GM21390 (cell line): ENCODE measurements around the gene PRKAG2.

Experiments
- ATAC-seq: cut with Tn5 transposase; IDR thresholded peaks from one replicate; pipeline ENCODE4 v1.9.1; 2021; ENCODE audit not compliant: unreplicated experiment

PRKAG2 gene

GRCh38 chr7:151900986-151901621 lies 24.2 kb upstream of the PRKAG2 start:
- no peak for ATAC-seq

- ATAC-seq, result no peak
These were observed 23.7 kb upstream of the PRKAG2 start for GRCh38 chr7:151900591-151900985.

DNA sequence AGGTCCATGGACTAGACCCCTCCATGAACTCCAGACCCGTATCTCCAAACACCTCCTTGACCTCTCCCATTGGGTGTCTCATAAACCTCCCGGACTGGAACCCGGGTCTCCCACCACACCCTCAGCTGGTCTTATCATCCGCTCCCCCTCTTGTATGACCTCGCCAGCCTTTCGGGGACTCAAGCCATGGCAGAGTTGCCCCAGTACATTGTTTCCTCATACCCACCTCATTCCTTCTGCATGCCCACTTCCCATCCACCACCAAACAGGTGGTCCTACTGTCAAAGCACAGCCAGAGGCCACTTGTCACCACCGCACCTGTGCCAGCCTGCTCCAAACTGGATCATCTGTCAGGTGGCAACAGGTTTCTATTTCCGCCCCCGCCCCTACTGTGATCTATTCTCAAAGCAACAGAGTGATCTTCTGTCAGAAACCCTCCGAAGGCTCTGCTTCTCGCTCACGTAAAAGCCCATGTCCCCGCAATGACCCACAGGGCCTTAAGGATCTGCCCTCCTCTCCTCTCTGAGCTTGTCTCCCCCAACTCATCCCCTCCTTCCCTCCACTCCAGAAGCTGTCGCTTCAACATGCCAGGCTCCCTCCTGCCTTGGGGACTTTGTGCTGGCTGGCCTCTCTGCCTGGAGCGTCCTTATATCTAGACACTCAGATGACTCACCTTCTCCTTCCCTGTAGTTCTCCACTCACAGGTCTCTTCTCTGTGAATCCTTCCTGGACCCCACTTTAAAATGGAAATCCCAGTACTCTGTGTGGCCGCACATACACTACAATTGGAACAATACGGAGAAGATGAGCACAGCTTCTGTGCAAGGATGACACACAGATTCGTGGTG lies 22.8 kb upstream of the PRKAG2 start:
- no peak for ATAC-seq

- no peak for ATAC-seq
These were observed 21.2 kb upstream of the PRKAG2 start for GRCh38 chr7:151897951-151898686.

DNA sequence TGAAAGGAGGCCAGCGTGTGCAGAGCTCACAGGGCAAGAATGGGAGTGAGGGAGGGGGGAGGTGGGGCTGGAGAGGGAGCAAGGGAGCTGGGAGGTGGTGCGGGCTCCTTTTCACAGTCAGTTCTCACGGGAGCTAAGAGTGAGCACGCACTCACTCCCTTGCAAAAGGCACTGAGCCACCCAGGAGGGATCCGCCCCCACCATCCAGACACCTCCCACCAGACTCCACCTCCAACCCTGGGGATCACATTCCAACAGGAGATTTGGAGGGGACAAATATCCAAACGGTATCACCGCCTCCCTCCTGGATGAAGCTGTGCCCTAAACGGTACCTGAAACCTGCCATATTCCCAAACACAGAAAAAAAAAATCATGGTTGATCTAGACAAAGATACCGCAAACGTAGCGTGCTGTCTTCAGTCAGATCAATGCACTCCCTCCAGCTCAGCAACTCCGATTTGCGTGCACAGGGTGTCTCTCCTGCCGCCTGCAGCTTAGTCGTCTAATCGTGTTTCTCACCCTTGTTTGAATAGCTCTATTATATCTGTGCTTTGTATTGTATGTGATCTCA lies 20.3 kb upstream of the PRKAG2 start:
- no peak for ATAC-seq

DNA sequence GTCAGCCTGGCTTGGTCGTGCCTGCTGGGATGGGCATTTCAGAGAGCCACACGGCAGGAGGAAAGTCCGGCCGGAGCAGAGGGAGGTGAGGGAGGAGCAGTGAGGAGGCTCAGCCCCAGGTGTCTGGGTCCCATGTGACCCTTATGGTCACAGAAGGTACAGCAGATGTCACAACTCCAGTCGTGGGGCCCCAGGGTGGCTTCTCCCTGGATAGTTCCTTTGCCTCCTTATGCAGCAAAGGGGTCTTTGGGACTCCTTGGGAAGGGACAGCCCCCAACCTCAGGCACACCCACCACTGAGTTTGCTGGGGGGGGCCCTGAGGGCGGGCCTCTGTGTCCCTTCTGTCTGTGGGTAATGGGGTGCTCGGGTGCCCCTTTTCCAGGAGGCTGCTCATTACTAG lies 19.6 kb upstream of the PRKAG2 start:
- no peak for ATAC-seq

DNA sequence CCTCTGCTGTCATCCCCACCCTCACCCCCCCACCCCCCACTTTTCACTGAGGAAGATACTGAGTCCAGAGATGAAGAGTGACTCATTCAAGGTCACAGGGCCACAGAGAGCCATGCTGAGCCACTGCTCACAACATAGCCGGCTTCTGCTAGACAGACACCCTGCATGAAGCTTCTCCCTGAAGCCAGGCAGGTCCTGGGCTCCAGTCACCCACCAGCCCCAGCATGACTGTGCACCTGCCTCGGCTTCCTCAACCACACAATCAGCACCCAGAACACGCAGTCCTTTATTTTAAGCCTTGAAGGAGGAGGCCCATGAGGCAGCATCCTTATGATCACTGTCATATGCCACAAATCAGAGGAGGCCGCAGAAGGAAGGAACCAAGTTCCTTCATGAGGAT lies 19.2 kb upstream of the PRKAG2 start:
- no peak for ATAC-seq

DNA sequence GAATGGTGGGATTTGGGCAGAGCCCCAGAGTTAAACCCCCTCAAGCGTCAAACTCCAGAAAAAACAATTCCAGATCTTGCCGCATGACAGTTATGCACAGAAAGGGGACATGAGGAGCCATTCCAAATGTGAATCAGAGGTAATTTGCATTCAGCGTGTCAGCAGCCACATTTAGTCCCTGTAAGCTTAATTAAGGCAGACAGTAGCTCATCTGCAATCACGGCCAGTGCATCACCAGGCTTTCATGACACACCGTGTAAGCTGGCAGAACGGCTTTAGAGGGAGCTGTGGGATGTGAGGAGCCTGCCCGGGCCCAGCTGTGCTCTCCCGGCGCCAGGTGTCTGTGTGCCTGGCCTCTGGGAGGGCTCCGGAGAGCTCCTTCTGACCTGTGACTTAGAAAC lies 18.7 kb upstream of the PRKAG2 start:
- ATAC-seq, result no peak

DNA sequence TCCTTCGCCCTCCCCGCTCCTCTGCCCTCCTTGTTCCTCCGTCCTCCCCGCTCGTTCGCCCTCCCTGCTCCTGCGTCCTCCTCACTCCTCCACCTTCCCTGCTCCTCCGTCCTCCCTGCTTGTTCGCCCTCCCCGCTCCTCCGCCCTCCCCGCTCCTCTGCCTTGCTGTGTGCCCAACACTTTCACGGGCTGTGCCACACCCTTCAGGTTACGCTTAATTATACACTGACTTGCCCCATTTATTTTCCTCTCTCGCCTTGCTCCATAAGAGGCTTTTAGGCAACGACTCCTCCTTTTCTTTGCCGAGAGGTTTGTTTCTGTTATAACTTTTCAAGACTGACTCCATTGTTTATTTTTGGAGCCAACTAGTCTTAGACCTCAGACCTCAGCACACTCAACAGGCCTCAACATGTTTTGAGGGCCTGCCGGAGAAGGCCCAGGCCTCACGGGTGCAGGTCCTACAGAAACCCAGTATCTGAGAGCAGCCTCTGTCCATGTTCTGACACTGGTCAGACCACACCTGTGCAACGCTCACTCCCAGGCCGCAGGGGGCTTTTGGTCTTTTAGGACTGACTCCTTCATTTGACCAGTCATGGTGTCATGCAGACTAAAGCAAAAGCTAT lies 18.2 kb upstream of the PRKAG2 start:
- no peak for ATAC-seq

DNA sequence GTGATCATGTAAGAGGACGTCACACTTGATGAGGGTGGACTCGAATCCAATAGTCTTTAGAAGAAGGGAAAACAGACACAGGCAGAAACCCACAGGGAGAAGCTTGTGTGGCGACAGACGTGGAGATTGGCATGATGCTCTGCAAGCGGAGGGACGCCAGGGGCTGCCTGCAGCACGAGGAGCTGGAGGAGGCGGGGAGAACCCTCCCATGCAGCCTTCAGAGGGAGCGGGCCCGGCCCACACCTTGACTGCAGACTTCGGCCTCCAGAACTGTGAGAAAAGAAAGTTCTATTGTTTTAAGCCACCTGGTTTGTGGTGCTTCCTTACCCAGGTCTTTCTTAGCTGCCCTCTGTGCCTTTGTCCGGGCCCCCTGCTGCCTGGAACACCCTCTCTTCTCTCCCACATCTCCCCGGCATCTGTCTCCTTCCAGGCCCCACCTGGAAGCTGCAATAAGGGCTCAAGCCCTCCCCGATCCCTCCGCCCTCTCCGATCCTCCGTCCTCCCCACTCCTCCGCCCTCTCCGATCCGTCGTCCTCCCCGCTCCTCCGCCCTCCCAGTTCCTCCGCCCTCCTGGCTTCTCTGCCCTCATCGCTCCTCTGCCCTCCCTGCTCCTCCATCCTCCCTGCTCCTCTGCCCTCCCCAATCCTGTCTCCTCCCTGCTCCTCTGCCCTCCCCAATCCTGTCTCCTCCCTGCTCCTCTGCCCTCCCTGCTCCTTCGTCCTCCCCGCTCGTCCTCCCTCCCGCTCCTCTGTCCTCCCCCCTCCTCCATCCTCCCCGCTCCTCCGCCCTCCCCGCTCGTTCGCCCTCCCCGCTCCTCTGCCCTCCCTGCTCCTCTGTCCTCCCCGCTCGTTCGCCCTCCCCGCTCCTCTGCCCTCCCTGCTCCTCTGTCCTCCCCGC lies 17.4 kb upstream of the PRKAG2 start:
- ATAC-seq, result no peak

DNA sequence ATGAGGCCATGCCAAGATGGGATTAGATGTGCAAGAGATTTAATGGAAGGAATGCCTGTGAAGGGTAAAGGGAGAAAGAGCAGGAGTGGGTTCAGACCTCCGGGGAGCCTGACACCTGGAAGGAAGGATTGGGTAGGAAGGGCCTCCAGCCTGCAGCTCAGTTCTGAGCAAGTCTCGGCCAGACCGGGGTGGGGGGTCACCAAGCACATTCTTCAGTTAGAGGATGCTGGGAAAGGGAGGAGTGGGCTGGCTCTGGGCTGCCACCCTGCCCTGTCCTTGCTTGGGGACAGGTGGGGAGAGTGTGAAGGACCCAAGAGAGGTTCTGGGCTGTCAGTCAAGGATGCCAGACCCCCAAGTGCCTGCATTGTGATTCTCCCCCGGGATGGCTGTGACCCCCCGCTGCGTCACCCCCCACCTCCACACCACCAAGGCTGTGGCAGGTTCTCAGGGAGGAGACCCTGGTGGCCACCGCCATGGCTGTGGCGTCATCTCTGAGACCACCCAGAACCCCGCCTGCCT lies 16.5 kb upstream of the PRKAG2 start:
- no peak for ATAC-seq

DNA sequence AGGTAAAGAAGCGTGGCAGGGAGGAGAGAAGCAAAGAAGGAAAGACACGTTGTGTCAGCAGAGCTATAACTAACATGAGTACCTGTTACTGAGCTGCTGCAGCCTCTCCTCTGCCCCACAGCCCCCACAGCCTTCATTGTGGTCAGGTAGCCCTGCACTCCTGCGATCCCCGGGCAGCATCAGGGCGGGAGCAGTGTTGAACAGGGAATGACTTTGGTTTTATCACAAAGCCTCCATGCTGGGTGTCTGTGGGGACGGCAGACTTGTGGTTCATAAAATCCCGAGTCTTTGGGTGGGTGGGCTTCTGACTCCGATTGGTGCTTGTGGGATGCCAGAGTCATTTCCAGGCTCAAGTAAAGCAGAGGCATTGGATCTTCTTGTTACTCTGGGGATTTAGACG lies 14.8 kb upstream of the PRKAG2 start:
- no peak for ATAC-seq

- ATAC-seq, result no peak
These were observed 14.3 kb upstream of the PRKAG2 start for GRCh38 chr7:151891182-151891581.

DNA sequence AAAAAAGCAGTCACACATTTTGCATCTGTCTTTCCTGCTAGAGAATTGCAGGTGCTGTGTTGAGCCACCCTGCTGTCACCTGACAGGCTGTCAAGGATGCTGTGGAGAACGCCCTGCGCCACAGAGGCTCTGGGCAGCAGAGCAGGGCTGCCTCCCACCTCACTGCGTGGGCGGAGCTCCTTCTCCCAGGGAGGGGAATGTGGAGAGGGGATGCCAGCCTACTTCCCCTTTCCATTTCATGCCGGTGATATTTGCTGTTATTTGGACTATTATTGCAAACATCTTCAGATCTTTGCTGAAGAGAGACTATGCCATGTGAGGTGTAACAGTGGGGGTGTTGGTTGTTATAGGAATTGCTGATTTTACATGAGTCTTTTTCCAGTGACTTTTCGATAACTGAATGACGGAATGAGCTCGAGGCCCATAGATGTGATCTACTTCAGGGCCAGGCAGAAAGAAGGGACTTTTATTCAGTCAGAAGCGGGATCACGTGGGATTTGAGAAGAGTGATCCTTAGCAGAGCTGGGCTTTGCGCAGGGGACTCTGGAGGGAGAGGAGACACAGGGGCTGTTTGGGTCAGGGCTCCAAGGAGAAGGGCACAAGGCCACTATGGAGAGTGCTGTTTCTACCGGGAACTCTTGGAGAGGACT lies 13.6 kb upstream of the PRKAG2 start:
- ATAC-seq, result no peak

GRCh38 chr7:151889406-151890354 lies 12.8 kb upstream of the PRKAG2 start:
- no peak for ATAC-seq

GRCh38 chr7:151888079-151889067 lies 11.5 kb upstream of the PRKAG2 start:
- no peak for ATAC-seq

- no peak for ATAC-seq
These were observed 9.9 kb upstream of the PRKAG2 start for GRCh38 chr7:151886783-151887182.
